ENCODE measurements around the gene MYO1E.

Gene MYO1E

DNA sequence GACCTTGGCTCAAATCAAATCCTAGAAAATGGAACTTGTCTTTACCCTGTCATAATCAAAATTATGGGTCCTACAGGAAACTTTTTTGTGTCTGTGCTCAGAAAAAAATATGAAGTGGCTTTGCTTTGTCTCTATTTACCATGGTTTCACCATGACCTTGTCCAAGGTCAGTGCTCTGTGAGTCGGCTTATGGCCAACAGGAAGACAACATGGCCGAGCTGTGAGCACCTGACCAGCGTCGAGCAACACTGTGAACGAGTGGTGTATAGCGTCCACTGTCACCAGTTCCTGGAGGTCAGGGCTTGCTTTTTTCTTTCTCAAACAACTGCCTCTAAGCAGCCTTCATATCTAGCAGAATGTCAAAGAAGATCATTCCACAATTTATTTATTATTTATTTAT lies 67.9 kb downstream of the MYO1E start:
- TF ChIP-seq, protein P1, sequence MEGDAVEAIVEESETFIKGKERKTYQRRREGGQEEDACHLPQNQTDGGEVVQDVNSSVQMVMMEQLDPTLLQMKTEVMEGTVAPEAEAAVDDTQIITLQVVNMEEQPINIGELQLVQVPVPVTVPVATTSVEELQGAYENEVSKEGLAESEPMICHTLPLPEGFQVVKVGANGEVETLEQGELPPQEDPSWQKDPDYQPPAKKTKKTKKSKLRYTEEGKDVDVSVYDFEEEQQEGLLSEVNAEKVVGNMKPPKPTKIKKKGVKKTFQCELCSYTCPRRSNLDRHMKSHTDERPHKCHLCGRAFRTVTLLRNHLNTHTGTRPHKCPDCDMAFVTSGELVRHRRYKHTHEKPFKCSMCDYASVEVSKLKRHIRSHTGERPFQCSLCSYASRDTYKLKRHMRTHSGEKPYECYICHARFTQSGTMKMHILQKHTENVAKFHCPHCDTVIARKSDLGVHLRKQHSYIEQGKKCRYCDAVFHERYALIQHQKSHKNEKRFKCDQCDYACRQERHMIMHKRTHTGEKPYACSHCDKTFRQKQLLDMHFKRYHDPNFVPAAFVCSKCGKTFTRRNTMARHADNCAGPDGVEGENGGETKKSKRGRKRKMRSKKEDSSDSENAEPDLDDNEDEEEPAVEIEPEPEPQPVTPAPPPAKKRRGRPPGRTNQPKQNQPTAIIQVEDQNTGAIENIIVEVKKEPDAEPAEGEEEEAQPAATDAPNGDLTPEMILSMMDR (IDR thresholded peaks at IDR 0.05; ENCODE audit: extremely low read depth, missing control alignments), result no peak
- DNase-seq (ENCODE audit: low spot score), result no peak

DNA sequence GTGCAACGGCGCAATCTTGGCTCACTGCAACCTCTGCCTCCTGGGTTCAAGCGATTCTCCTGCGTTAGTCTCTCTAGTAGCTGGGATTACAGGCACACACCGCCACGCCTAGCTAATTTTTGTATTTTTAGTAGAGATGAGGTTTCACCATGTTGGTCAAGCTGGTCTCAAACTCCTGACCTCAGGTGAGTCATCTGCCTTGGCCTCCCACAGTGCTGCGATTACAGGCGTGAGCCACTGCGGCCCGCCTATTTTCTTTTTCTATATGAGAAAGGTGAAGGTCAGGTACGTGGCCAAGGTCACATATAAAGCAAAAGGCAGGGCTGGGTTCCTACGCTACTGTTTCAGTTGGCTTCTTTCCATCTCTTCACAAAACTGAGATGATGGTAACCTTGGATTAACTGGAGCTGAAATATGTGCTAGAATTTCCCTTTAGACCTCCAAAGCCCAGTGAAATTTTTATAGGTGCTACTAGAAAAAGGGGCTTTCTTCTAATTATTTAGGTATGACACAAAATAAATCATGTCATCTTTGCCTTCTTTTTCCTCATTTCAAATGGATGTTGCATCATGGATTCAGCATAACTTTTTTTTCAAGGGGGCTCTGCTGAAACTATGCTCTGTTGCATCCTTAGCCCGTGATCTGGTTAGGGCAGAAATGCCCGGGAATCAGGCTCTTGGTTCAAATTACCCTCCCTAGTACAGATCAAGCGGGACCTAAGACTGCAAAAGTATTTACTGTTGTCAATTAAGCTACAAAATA lies 68.5 kb downstream of the MYO1E start:
- TF ChIP-seq, protein P1 (IDR thresholded peaks at IDR 0.05; ENCODE audit: extremely low read depth, missing control alignments), result no peak
- no peak for DNase-seq (ENCODE audit: low spot score)

DNA sequence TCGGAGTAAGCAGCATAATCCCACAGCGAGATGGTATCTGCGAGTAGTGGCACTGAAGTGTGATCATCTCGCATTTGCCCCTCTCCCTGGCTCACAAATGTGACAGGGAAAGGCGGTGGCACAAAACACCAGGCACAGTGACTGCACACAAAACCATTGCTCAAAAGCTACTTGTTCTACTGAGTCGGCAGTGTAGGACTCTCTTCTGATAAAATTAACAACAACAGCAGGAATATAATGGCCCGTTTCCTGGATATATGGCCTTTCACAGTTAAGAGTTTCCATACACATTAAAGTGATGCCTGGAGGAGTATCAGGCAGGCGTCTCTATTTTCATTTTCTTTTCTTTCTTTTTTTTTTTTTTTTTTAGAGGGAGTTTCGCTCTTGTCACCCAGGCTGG lies 69.0 kb downstream of the MYO1E start:
- TF ChIP-seq, protein P1 (IDR thresholded peaks at IDR 0.05; ENCODE audit: extremely low read depth, missing control alignments), result no peak
- DNase-seq (ENCODE audit: low spot score), result no peak

DNA sequence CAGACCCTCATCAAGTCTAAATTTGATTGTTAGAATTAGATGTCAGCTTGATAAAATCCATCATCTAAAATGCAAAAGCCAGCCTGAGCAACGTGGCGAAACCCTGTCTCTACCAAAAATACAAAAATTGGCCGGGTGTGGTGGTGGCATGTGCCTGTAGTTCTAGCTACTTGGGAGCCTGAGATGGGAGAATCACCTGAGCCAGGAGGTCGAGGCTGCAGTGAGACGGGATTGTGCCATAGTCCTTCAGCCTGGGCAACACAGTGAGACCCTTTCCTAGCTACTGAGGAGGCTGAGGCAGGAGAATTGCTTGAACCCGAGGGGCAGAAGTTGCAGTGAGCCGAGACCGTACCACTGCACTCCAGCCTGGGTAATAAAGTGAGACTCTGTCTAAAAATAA lies 69.5 kb downstream of the MYO1E start:
- DNase-seq (ENCODE audit: low spot score), result no peak
- TF ChIP-seq, protein P1 (IDR thresholded peaks at IDR 0.05; ENCODE audit: extremely low read depth, missing control alignments), result no peak

DNA sequence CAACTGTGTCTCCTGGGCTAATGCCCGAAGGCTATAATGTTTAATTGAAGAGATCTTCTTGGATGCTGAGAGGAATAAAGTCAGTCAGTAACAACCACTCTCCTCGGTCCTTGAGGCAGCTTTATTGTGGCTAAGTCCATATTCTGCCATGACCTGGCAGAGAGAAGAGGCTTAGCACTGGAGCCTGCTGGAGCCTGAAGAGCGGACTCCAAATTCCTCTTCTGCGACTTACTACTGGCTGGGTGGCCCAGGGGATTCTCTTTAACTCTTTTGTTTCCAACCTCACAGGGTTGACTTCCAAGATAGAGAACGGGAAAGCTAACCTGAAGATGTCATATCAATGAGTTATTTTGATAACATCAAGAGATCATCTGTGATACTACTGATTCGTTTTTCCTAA lies 71.1 kb downstream of the MYO1E start:
- TF ChIP-seq, protein P1 (IDR thresholded peaks at IDR 0.05; ENCODE audit: extremely low read depth, missing control alignments), result no peak
- no peak for DNase-seq (ENCODE audit: low spot score)

DNA sequence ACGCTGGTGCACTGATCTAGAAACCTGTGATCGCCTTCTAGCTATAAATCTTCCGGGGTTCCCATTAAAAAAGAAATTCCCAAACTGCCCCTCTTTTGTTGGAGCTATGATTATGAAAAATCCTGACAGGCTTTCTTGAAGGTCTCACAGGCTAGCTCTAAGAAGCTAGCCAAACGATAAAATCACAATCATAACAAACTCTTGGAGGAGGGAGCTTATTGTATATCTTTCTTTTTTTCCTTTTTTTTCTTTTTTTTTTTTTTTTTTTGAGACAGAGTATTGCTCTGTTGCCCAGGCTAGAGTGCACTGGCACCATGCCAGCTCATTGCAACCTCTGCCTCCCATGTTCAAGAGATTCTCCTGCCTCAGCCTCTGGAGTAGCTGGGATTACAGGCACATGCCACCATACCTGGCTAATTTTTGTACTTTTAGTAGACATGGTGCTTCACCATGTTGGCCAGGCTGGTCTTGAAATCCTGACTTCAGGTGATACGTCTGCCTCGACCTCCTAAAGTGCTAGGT lies 72.0 kb downstream of the MYO1E start:
- TF ChIP-seq, protein P1 (IDR thresholded peaks at IDR 0.05; ENCODE audit: extremely low read depth, missing control alignments), result no peak
- no peak for DNase-seq (ENCODE audit: low spot score)

DNA sequence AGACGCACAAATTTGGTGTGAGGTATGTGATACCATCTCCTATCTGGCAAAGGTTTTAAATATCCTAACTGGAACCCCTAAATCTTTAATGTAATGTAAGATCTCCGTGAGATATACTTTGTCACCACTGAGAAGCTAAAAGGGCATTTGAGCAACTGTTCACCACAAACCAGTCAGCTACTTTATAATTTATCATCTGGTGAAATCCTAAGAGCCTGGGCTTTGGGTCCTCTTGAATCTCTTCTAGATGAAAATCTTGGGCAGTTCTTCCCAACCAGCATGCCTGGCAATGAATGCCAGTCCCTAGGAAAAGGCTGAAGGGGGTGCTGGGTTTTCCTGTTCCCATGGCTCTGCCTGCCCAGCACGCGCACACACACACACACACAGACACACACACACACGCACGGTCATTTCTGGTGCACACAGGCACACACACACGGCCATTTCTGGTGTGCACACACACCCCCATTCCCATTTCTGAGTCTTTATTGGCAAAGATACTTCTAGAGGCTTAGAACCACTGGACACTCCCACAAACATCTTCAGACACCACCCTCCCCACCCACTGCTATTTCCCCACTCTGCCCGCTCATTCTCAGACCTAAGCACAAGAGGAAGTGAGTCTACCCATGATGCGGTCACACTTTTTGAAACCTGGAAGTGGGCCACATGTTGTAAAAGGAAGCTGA lies 72.6 kb downstream of the MYO1E start:
- TF ChIP-seq, protein P1 (IDR thresholded peaks at IDR 0.05; ENCODE audit: extremely low read depth, missing control alignments), result no peak
- peak; percentile 61 for DNase-seq (ENCODE audit: low spot score)
